Hippocampal formation (tissue), 2 donors: ENCODE measurements around the gene LIX1L.
A peak's percentile ranks its signal among the peaks of the same experiment; 100 is the strongest.
"Not testable (repeated sequence)": the region's sequence is repeated elsewhere in the genome, so short reads cannot be mapped to it uniquely, and the experiment has no call there.

Experiments
- DNase-seq, 2 donors: peaks; one replicate each; lab custom pipeline; 2025; lab: John Stamatoyannopoulos, UW

The LIX1L gene

DNA sequence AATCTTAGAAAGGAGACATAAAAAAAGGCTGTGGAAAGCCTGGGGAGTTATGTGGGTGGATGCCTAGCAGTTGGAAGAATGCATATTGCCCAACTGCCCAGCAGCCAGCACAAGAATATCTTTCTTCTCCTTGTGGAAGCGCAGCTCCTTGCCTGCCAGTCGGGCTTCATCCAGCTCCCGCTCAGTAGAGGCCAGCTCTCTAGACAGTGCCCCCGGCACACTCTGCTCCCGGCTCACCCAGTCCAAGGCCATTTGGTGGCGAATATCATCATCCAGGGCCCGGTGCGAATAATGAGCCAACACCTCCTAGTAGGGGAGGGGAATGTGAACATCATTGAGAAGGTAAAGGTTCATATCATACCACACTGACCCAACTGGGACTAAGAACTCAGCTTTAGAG, 21.6 kb downstream of the LIX1L start:
- DNase-seq, result no peak

DNA sequence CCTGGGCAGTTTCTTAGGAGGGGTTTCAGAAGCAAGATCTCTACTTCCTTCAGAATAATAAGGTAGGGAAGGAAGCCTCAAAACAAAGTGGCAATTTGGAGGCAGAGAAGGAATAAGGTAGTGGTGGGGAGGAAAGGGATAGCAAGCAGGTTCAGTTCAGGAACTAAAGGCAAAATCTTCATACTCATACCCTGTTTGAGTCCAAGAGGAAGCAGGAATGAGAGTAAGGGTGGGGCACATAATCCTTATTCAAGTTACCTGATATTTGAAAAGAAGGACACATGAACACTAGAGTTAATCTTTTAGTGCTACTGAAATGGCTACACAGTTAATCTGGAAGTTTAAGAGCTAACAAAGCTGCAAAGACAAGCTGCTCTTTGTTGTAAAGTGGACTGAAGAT, 22.1 kb downstream of the LIX1L start:
- DNase-seq, result no peak

DNA sequence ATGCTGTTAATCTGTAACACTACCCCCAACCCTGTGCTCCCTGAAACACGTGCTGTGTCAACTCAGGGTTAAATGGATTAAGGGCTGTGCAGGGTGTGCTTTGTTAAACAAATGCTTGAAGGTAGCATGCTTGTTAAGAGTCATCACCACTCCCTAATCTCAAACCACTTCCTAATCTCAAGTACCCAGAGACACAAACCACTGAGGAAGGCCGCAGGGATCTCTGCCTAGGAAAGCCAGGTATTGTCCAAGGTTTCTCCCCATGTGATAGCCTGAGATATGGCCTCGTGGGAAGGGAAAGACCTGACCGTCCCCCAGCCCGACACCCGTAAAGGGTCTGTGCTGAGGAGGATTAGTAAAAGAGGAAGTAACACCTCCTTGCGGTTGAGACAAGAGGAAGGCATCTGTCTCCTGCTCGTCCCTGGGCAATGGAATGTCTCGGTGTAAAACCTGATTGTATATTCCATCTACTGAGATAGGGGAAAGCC, 25.3 kb downstream of the LIX1L start:
- DNase-seq, result not testable (repeated sequence)

DNA sequence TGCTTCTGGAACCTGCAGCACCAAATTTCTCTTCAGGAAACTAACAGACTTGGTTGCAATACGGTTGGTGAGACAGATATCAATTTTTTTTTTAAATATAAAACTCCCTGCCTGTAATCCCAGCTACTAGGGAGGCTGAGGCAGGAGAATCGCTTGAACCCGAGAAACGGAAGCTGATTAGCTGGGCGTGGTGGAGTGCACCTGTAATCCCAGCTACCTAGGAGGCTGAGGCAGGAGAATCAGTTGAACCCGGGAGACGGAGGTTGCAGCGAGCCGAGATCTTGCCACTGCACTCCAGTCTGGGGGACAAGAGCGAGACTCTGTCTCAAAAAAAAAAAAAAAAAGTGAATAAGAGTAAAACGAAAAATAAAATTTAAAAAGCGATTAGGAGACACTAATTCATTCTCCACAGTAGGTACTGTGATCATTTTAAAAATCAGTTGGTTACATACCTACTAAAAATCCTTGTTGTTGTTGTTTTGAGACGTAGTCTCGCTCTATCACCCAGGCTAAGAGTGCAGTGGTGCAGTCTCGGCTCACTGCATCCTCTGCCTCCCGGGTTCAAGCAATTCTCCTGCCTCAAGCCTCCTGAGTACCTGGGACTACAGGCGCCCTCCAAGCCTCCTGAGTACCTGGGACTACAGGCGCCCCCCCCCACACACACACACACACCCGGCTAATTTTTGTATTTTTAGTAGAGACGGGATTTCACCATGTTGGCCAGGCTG, 29.7 kb downstream of the LIX1L start:
- no peak for DNase-seq

DNA sequence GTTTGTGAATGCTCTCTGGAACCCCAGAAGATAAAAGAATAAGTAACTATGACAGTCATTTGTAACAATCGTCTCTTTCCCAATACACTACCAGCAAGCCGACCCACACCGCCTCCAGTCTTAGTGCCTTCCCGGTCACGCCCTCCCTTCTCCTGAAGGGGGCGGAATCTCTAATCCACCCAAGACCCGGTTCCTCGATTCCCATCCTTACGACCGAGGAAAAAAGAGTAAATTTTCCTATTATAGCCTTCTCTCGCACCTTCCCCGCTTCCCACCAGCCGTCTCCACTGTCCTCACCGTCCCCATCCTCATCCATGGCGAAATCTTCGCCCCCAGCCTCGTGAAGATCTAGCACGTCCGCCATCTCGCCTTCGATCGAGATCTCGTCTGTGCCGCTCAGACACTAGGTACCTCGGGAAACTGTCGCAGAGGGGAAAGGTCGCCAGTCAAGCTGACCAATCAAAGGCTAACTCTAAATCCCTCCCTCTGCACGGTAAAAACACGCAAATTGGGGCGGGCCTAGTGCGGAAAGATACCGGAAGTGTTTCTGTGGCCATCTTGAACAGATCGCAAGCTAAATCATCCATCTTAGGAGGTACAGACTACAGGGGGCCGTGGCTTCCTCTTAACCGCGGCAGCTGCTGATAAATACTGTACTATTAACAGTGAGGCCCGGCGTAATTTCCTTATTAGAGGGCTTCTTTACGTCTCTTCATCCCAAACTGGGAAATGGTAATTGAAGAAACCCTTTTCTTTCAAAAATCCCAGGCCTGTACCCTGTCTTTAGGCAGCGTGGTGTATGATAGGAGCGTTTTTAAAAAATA, 30.5 kb downstream of the LIX1L start, which contains the start of gene RBM8A:
Gene RBM8A (minus strand): TSS at position 422 of the 824 bp plus-strand sequence. CDS start 58 bp downstream, at position 364.
- DNase-seq, result peak; percentile 93 to 98

DNA sequence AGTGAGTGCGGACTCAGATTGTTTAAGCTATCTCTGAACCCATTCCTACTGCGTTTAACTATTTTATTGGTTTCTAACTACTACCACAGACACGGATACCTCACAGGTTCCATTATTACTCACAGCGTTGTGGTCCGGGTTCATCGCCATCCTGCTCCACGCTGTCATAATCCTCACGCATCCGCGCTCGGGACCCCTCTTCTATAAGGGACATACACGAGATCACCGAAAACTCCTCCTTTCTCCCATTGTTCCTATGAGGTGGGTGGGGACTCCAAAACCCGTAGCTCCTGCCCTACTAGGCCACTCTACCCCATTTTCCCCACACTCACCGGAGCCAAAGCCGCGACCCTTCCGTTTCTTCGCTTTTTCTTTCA, 31.1 kb downstream of the LIX1L start:
- DNase-seq, result no peak

GRCh38 chr1:145922266-145922665, 35.6 kb downstream of the LIX1L start:
- DNase-seq, result no peak

GRCh38 chr1:145920297-145920696, 37.5 kb downstream of the LIX1L start:
- not testable (repeated sequence) for DNase-seq

DNA sequence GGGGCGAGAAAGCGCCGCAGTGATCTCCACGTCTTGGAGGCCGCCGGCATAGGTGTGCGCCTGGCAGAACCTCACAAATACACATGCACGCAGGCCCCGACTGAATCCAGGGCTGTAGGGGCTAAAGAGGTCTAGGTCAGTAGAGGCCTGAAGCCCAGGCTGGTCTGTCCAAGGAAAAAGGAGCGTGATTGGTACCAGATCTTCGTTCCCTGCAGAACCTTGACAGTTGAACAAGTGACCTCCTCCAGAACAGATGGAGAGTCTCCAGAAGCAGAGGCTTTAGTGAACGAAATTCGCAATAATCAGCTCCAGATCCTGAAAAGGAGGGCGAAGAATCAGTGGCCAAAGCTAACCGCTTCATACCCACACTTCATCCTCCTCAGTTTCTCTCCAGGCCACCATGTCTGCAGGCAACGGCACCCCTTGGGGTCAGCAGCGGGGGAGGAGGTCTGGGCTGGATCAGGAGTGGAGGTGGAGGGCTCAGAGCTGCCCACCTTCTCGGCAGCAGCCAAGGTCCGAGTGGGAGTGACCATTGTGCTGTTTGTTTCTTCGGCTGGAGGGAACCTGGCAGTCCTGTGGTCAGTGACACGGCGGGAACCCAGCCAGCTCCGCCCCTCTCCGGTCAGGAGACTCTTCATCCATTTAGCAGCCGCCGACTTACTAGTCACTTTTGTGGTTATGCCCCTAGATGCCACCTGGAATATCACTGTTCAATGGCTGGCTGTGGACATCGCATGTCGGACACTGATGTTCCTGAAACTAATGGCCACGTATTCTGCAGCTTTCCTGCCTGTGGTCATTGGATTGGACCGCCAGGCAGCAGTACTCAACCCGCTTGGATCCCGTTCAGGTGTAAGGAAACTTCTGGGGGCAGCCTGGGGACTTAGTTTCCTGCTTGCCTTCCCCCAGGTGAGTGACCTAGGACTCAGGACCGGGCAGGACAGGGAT, 38.6 kb downstream of the LIX1L start:
- DNase-seq, result no peak

GRCh38 chr1:145918144-145918991, 39.4 kb downstream of the LIX1L start, which contains the start of gene PEX11B:
PEX11B (minus strand) TSS chr1:145918717; CDS start chr1:145918688, 29 bp downstream.
- DNase-seq, result peak; percentile 82 to 91

GRCh38 chr1:145917595-145917994, 40.2 kb downstream of the LIX1L start:
- DNase-seq, result no peak

- DNase-seq, result no peak
Measured at GRCh38 chr1:145916745-145917144, 41.1 kb downstream of the LIX1L start.

DNA sequence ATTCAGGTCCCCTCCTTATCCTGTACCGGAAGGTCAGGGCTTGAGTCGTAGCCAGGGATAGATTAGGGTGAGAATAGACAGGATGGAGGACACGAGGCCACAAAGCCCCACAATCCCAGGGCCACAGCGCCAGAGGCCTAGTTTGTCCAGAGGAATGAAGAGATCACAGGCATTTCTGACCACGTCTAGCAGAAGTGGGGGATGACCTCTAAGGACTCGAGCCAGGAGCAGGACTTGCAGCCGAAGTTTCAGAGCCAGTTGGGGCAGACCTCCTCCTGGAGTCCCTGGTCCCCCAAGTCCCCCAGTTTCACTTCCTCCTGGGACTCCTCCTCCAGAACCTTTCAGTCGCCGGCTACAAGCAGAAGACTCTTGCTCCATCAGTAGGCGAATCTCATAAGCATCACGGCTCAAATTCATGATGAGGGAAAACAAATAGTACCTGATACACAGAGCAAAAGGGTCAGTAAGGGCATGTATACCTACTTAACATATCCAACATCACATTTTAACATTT, 45.6 kb downstream of the LIX1L start:
- DNase-seq, result no peak

- no peak for DNase-seq
Measured at GRCh38 chr1:145908653-145909052, 49.2 kb downstream of the LIX1L start.

DNA sequence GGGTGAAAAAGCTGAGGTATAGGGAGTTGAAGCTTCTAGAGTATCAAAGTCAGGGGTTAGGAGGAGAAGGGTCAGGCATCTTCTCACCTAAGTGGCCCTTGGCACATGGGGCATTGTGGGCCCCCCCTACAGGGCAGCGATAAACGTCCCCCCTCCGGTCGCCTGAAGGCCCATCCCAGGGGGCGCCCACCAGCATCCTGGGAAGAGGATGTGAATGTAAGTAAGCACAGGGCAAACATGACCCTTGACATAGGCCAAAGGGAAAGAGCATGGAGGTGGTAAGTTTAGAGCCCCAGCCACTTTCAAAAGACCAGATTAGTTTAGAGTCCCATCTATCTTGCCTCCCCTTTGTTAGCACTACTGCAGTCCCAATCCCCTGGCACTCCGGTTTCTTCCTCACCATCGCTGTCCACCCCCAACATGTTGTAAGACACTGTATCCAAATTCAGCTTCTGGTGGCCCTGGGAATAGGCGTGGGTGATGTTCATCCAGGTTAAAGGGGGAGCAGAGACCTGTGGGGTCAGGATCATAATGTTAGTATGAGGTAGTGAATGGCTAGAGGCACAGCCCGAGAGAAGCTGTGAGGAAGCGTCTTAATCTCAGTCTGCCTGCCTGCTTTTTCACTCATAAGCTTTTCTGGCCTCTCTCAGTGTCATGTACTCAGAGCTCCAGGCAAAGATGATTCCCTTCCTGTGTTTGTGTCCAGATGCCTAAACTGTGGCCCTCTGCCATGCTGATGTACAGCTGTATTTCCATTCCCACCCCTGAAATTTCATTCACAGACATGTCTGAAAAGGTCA, 50.7 kb downstream of the LIX1L start:
- no peak for DNase-seq

GRCh38 chr1:145901312-145902021, 56.4 kb downstream of the LIX1L start:
- DNase-seq, result no peak

DNA sequence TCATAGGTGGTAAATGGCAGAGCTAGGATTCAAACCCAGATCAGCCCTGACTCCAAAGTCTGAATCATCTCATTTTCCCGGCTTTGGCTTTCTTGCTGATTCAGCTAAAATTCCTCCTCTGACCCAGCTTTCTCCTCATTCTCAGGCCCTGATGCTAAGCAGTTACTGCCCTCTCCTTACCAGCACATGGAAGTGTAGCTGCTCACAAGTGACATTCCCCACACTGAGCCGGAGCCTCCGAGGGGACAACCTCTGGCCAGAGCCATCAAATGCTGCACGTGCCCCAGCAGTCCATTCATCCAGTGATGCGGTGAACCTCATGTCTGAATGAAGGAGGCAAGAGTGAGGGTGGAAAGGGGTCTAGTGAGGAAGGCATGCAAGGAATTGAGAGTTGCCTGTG, 59.1 kb downstream of the LIX1L start:
- DNase-seq, result no peak

DNA sequence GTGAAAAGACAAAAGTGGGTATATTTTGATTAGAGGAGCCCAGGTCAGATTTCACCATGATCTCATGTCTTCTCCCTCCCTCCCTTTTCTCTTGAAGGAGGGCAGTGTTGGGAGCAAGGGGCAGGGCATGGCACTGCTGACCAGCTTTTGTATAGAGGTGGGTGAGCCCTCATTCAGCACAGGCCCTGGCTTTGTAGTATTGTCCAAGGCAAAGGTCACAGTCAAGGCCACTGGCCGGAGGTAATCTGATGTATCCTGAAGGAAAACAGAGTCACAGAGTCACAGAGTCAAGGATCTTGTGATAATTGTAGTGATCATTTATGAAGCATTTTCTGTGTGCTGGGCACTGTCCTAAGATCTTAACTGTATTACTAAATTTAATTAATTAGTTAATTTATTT, 59.8 kb downstream of the LIX1L start:
- no peak for DNase-seq

GRCh38 chr1:145895471-145895870, 62.3 kb downstream of the LIX1L start:
- no peak for DNase-seq
